Endothelial cell of umbilical vein (primary cell): Measurements from ENCODE around the gene CABCOCO1. TPM values are rescaled to one million over a fixed set of nuclear protein-coding genes. Genes with fewer than 3 reads are reported as not detected.

ENCODE experiments used
- BruUV-seq: library from RNA; stranded (reverse); fragments of 400-500 nt; replicated peaks from 2 replicates; lab custom pipeline; 2021; lab: Mats Ljungman, UMichigan
- CTCF ChIA-PET: fragments of 300-600, 350-600 bp; sonication (Branson Sonifier 250); formaldehyde crosslinking; loops from one replicate; lab custom pipeline; 2021; ENCODE audit warnings: antibody characterized with exemption, inconsistent platforms; lab: Charles Lee
- POLR2A ChIA-PET: fragments of 300-600, 350-600 bp; sonication (Branson Sonifier 250); formaldehyde crosslinking; loops from one replicate; lab custom pipeline; 2021; ENCODE audit warnings: antibody characterized with exemption, inconsistent platforms; lab: Charles Lee
- DNase-seq: peaks from one replicate; pipeline ENCODE4 v3.0.0-alpha.2; 2011; ENCODE audit warnings: low read depth, low spot score
- FAIRE-seq: peaks from 2 replicates; lab custom pipeline; 2011; peaks lifted over from hg19 to GRCh38; lab: Jason Lieb, UNC
- H2AFZ ChIP-seq: 2 replicates; pipeline ENCODE4 v1.6.0; 2012; ENCODE audit warnings: low read depth, low read length, control low read depth, inconsistent platforms
- H3K27ac ChIP-seq: 2 replicates; pipeline ENCODE4 v1.5.1; 2011; ENCODE audit warnings: low read depth, mild to moderate bottlenecking, control low read depth, low read length, moderate library complexity; ENCODE audit not compliant: insufficient read depth
- H3K27me3 ChIP-seq, 2 experiments: 2 replicates each; pipeline versions ENCODE4 v1.6.0 to v1.6.1; 2011; ENCODE audit warnings: low read length in 2 of 2, mixed read lengths in 1 of 2; ENCODE audit not compliant: control insufficient read depth in 2 of 2, insufficient read depth in 2 of 2
- H3K36me3 ChIP-seq, 2 experiments: 2 replicates in 1 of 2; 3 replicates in 1 of 2; pipeline ENCODE4 v1.5.1; 2011; ENCODE audit warnings: low read length in 2 of 2, mild to moderate bottlenecking in 1 of 2, moderate library complexity in 1 of 2; ENCODE audit not compliant: control insufficient read depth in 2 of 2, insufficient read depth in 2 of 2; ENCODE audit errors: extremely low read depth in 1 of 2
- H3K4me1 ChIP-seq: 3 replicates; pipeline ENCODE4 v1.5.1; 2011; ENCODE audit warnings: mild to moderate bottlenecking, low read length; ENCODE audit not compliant: control insufficient read depth, insufficient read depth; ENCODE audit errors: extremely low read depth
- H3K4me2 ChIP-seq: 2 replicates; pipeline ENCODE4 v1.6.1; 2011; ENCODE audit warnings: low read length, control low read depth, mixed read lengths; ENCODE audit not compliant: insufficient read depth
- H3K4me3 ChIP-seq, 3 experiments: fragments of 200-600 bp in 1 of 3; sonication (generic), shearing (Covaris generic) in 1 of 3; replicated peaks in 1 of 3; 2 replicates each; pipeline ENCODE4 v1.5.1; 2011 to 2016; ENCODE audit warnings: control low read depth in 3 of 3, low read length in 3 of 3, mild to moderate bottlenecking in 2 of 3, inconsistent platforms in 1 of 3, low read depth in 1 of 3, moderate library complexity in 1 of 3; ENCODE audit not compliant: insufficient read depth in 1 of 3
- H3K79me2 ChIP-seq: 2 replicates; pipeline ENCODE4 v1.6.0; 2012; ENCODE audit warnings: low read length, inconsistent platforms; ENCODE audit not compliant: control insufficient read depth, insufficient read depth
- H3K9ac ChIP-seq: replicated peaks from 2 replicates; pipeline ENCODE3; 2011; ENCODE audit warnings: low read length, control low read depth; ENCODE audit not compliant: insufficient read depth; ENCODE audit errors: extremely low read depth
- H3K9me1 ChIP-seq: replicated peaks from 3 replicates; pipeline ENCODE4 v1.6.0; 2011; ENCODE audit warnings: mild to moderate bottlenecking, low read length; ENCODE audit not compliant: control insufficient read depth, insufficient read depth; ENCODE audit errors: extremely low read depth
- H3K9me3 ChIP-seq: replicated peaks from 2 replicates; pipeline ENCODE4 v1.5.1; 2012; ENCODE audit warnings: low read length, inconsistent platforms; ENCODE audit not compliant: control insufficient read depth, insufficient read depth
- H4K20me1 ChIP-seq: replicated peaks from 2 replicates; pipeline ENCODE3; 2011; ENCODE audit warnings: mild to moderate bottlenecking, low read length; ENCODE audit not compliant: control insufficient read depth, insufficient read depth; ENCODE audit errors: extremely low read depth
- EZH2 ChIP-seq: IDR thresholded peaks from 2 replicates; pipeline ENCODE4 v1.6.1; 2012; ENCODE audit warnings: borderline replicate concordance, low read depth, mild to moderate bottlenecking, moderate library complexity, low read length, inconsistent platforms; ENCODE audit not compliant: severe bottlenecking
- FOS ChIP-seq: IDR thresholded peaks from 2 replicates; pipeline ENCODE4 v1.6.1; 2011; ENCODE audit warnings: mild to moderate bottlenecking, low read length, moderate library complexity, borderline replicate concordance; ENCODE audit not compliant: insufficient read depth
- GATA2 ChIP-seq: IDR thresholded peaks from 2 replicates; pipeline ENCODE4 v1.7.0; 2011; ENCODE audit warnings: low read depth, mild to moderate bottlenecking, moderate library complexity, mixed read lengths, low read length; ENCODE audit not compliant: insufficient read length, insufficient read depth
- JUN ChIP-seq: IDR thresholded peaks from 2 replicates; pipeline ENCODE4 v1.6.1; 2011; ENCODE audit warnings: borderline replicate concordance, low read depth; ENCODE audit not compliant: insufficient read length, insufficient read depth
- MYC ChIP-seq: IDR thresholded peaks from one replicate; pipeline ENCODE4 v1.6.1; 2011; ENCODE audit warnings: mild to moderate bottlenecking, low read depth, low read length
- POLR2A ChIP-seq: IDR thresholded peaks from 2 replicates; pipeline ENCODE4 v1.6.1; 2012; ENCODE audit warnings: low read depth, mild to moderate bottlenecking, control low read depth, low read length
- POLR2AphosphoS5 ChIP-seq: IDR thresholded peaks from 2 replicates; pipeline ENCODE4 v1.6.1; 2012; ENCODE audit warnings: low read depth, mild to moderate bottlenecking, control low read depth, low read length, moderate library complexity; ENCODE audit not compliant: insufficient read depth
- dilution Hi-C: fragments of 300-500 bp; cut with MboI; formaldehyde crosslinking; loops from one replicate; pipeline ENCODE4 v1.15.0; 2019; ENCODE audit warnings: low sequenced_read_pairs; ENCODE audit not compliant: extremely low pct_ligation_motif_present
- intact Hi-C: fragments of 100-400 bp; cut with micrococcal nuclease; formaldehyde crosslinking; loops from one replicate; pipeline ENCODE4 v1.10.0; 2022
- polyA plus RNA-seq, 4 experiments: library from polyadenylated mRNA; depleted of rRNA in 3 of 4; stranded (reverse) in 3 of 4; unstranded in 1 of 4; fragments of >200 nt; gene quantifications; 2 replicates each; pipeline versions ENCODE4 v1.2.1 to v1.2.3, GENCODE V29; 2011 to 2012; ENCODE audit warnings: missing spikeins in 1 of 4
- total RNA-seq: library from RNA; stranded (reverse); gene quantifications from 2 replicates; pipeline ENCODE4 v1.2.3, GENCODE V29; 2021
- TF ChIP-seq, protein P1 (sequence below), 2 donors: IDR thresholded peaks; 1 replicate in 1 of 2; 2 replicates in 1 of 2; pipeline ENCODE4 v1.5.1; 2011; ENCODE audit warnings: low read length in 2 of 2, mild to moderate bottlenecking in 2 of 2, moderate library complexity in 2 of 2, control low read depth in 1 of 2, inconsistent platforms in 1 of 2, low read depth in 1 of 2; ENCODE audit not compliant: insufficient read depth in 1 of 2; ENCODE audit errors: extremely low read depth in 1 of 2
- TF ChIP-seq, protein P2 (sequence below): IDR thresholded peaks from 2 replicates; pipeline ENCODE4 v1.6.1; 2011; ENCODE audit not compliant: insufficient read depth, insufficient read length

The CABCOCO1 gene
- total and polyA plus RNA-seq, 2 donors (not counting 3 experiments of a cell fraction or from before 2014, with no cell fraction given): 0.06 to 1.3 TPM

DNA sequence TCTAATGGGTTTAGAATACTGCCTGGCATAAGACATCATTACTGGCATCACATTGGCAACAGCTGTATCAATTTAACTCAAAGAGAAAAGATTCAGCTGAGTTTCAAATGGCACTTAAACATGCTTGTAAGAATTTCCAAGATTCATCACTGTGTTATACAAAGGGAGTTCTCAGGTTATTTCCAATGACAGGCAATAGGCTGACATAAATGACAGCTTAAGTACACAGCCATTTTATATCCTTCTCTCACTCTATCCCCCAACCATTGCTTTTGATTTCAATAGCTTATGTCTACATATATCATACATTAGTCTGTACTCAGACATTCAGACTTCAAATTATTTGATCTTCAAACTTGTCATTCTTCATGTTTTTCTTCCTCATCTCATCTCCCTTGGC lies 45.5 kb upstream of the CABCOCO1 start:
- FAIRE-seq: peak; percentile 28
- POLR2A ChIA-PET: no interaction called here

More for the DNA sequence above, 45.5 kb upstream of the CABCOCO1 start:
- Histone ChIP-seq H4K20me1 (no peaks in the 10 kb centered on the region), H3K9me1 (no peaks in the 10 kb centered on the region), H3K4me2 (no peak overlapping the region), H3K27me3 (no peaks in the 10 kb centered on the region), H3K27ac (no peak overlapping the region), H3K36me3 (no peaks in the 10 kb centered on the region), H3K79me2 (no peaks in the 10 kb centered on the region), H3K9me3 (no peaks in the 10 kb centered on the region), H3K9ac (no peak overlapping the region), H3K4me3 (no peak overlapping the region), H2AFZ (no peak overlapping the region), H3K4me1 (peaks cover 24% of the 10 kb centered on the region)
- CTCF ChIA-PET: interaction anchor here (1.6 to 1.8 kb wide), 2 partner anchors 10 to 14 kb away, joined by 4 read pairs; no protein-coding TSS in a partner anchor
- TF ChIP-seq GATA2: no peak
- no peak for TF ChIP-seq MYC
- no peak for TF ChIP-seq FOS
- TF ChIP-seq, protein P1, sequence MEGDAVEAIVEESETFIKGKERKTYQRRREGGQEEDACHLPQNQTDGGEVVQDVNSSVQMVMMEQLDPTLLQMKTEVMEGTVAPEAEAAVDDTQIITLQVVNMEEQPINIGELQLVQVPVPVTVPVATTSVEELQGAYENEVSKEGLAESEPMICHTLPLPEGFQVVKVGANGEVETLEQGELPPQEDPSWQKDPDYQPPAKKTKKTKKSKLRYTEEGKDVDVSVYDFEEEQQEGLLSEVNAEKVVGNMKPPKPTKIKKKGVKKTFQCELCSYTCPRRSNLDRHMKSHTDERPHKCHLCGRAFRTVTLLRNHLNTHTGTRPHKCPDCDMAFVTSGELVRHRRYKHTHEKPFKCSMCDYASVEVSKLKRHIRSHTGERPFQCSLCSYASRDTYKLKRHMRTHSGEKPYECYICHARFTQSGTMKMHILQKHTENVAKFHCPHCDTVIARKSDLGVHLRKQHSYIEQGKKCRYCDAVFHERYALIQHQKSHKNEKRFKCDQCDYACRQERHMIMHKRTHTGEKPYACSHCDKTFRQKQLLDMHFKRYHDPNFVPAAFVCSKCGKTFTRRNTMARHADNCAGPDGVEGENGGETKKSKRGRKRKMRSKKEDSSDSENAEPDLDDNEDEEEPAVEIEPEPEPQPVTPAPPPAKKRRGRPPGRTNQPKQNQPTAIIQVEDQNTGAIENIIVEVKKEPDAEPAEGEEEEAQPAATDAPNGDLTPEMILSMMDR (IDR thresholded peaks at IDR 0.05; ENCODE audit: extremely low read depth in 1 of 2, insufficient read depth in 1 of 2, low read depth in 1 of 2, low read length in 2 of 2): no peak
- no peak for TF ChIP-seq POLR2AphosphoS5
- TF ChIP-seq POLR2A: no peak
- no peak for TF ChIP-seq JUN
- TF ChIP-seq, protein P2, sequence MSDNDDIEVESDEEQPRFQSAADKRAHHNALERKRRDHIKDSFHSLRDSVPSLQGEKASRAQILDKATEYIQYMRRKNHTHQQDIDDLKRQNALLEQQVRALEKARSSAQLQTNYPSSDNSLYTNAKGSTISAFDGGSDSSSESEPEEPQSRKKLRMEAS: no peak
- TF ChIP-seq EZH2: no peak
- dilution Hi-C loops: no loop called here
- no peak for DNase-seq
- intact Hi-C loops: no loop called here
- BruUV-seq: no TSS peak
